ENCODE data around the gene AP4E1.
"Not testable (repeated sequence)": the region's sequence is repeated elsewhere in the genome, so short reads cannot be mapped to it uniquely, and the experiment has no call there.

AP4E1 gene

DNA sequence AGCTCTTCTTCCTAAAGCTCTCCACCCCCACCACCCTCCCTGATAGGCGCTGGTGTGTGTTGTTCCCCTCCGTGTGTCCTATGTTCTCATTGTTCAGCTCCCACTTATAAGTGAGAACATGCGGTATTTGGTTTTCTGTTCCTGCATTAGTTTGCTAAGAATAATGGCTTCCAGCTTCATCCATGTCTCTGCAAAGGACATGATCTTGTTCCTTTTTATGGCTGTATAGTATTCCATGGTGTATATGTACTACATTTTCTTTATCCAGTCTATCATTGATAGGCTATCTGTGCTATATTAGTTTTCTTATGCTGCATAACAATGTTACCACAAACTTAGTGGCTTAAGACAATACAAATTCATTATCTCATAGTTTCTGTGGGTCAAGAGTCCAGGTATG lies 42.3 kb downstream of the AP4E1 start:
- DNase-seq (ENCODE audit: low read depth), result not testable (repeated sequence)

DNA sequence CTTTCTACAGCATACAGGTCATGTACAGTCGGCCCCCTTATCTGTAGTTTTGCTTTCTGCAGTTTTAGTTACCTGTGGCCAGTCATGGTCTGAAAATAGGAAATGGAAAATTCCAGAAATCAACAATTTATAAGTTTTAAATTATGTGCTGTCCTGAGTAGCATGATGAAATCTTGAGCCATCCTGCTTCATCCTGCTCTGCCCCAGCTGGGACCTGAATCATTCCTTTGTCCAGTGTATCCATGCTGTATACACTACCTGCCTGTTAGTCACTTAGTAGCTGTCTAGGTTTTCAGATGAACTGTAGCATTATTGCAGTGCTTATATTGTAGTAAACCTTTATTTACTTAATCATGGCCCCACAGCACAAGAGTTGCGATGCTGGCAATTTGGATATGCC lies 44.8 kb downstream of the AP4E1 start:
- DNase-seq (ENCODE audit: low read depth), result no peak

- not testable (repeated sequence) for DNase-seq (ENCODE audit: low read depth)
Measured at GRCh38 chr15:50954837-50955236, 46.4 kb downstream of the AP4E1 start.

DNA sequence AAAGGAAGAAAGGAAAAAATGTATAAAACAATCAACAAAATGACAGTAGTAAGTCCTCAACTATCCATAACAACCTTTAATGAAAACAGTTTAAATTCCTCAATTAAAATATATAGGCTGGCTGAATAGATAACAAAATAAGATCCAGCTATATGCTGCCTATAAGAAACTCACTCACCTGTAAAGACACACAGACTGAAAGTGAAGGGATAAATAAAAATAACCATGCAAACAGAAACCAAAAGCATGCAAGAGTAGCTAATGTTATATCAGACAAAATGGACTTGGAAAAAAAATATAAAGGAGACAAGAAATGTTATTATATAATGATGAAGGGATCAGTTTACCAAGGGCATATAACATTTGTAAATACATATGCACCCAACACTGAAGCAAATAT lies 51.2 kb downstream of the AP4E1 start:
- no peak for DNase-seq (ENCODE audit: low read depth)

GRCh38 chr15:50964075-50964474 lies 55.6 kb downstream of the AP4E1 start:
- DNase-seq (ENCODE audit: low read depth), result no peak

DNA sequence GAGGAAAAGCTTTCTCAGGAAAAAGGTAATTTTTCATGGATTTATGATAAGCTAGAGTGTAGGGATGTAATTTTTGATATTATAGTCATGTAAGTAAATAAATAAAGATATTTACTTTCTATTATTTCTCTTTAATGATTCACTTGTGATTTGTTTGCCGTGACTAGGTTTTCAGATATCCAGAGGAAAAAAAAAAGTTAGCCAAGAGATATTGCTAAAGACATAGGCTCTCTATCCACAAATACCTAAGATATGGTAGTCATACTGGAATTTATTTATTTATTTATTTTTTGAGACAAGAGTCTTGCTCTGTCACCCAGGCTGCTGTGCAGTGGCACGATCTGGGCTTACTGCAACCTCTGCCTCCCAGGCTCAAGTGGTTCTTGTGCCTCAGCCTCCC lies 59.9 kb downstream of the AP4E1 start:
- no peak for DNase-seq (ENCODE audit: low read depth)

DNA sequence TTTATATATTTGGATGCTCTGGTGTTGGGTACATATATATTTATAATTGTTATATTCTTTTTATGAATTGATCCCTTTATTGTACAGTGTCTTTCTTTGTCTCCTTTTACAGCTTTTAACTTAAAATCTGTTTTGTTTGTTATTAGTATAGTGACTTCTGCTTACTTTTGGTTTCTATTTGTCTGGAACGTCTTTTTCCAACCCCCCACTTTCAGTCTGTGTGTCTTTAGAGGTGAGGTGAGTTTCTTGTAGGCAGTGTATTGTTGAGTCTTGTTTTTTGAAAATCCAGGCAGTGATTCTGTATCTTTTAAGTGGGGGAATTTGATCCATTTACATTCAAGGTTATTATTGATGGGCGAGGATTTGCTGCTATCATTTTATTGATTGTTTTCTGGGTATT lies 62.0 kb downstream of the AP4E1 start:
- no peak for DNase-seq (ENCODE audit: low read depth)

DNA sequence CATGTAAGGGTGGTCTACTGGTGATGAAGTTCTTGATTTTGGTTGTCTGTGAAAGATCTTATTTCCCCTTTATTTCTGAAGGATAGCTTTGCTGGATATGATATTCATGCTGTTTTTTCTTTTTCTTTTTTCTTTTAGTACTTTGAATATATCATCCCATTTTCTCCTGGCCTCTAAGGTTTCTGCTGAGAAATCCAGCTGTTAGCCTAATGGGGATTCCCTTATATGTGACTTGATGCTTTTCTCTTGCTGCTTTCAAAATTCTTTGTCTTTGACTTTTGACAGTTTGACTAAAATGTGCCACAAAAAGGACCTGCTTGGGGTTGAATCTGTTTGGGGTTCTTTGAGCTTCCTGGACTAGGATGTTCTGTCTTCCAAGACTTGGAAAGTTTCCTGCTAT lies 62.6 kb downstream of the AP4E1 start:
- no peak for DNase-seq (ENCODE audit: low read depth)

- no peak for DNase-seq (ENCODE audit: low read depth)
Measured at GRCh38 chr15:50971542-50971941, 63.1 kb downstream of the AP4E1 start.

- DNase-seq (ENCODE audit: low read depth), result no peak
Measured at GRCh38 chr15:50973605-50974004, 65.1 kb downstream of the AP4E1 start.

DNA sequence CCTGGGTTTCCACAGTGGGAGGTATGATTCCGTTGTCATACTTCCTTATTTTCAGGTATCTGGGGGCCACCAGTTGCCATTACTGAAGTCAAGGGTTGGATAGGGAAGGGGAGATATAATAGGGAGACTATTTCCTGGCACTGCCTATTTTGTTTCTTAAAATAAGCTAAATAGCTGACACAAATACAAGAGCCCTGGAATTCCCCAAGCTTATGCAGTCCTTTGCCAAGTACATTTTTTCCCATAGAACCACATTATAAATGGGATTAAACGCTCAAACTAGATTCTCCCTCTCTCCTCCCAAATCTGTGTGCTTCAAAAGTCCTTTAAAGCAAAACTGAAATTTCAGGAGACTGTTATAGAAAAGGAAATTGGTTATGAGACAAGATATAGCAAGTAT lies 68.7 kb downstream of the AP4E1 start:
- no peak for DNase-seq (ENCODE audit: low read depth)

- no peak for DNase-seq (ENCODE audit: low read depth)
Measured at GRCh38 chr15:50978580-50978979, 70.1 kb downstream of the AP4E1 start.

DNA sequence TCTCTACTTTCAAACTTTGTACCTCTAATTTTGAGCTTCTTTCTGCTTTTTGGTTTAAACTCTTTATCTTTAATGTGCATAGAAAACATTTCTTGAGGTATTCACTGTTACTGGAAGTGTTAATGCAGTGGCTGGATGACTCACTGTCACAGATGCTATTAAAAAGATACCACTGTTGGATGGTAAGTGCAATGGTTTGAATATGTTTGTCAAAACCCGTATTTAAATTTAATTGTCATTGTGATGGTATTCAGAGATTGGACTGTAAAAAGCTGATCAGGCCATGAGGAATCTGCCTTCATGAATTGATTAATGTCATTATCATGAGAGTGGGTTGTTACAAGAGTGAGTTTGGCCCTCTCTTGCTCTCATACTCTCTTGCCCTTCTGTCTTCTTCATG lies 70.6 kb downstream of the AP4E1 start:
- no peak for DNase-seq (ENCODE audit: low read depth)

GRCh38 chr15:50993598-50993997 lies 85.1 kb downstream of the AP4E1 start:
- DNase-seq (ENCODE audit: low read depth), result no peak

- DNase-seq (ENCODE audit: low read depth), result peak; percentile 49
Measured at GRCh38 chr15:50996641-50997040, 88.2 kb downstream of the AP4E1 start.

GRCh38 chr15:50997371-50998051 lies 89.0 kb downstream of the AP4E1 start:
- DNase-seq (ENCODE audit: low read depth), result no peak

DNA sequence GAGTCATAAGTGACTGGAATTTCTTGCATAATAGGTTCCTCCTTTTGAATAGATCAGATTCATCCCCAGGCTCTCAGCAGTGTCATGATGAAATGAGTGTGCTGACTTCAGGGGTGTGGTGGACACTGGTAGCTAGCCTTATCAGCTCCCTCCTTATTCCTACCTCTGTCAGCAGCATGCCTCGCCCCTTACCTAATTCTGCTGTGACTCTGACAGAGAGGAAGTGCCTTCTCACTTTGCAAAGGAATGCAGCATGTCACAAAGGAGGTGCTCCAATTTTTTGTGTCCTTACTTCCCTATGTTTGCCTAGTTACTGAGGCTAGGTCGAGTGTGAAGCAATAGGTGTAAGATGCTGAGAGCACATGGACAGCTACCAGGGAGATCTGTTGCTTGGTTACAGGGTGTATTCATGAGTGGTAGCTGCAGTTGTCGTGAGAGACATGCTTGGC lies 95.6 kb downstream of the AP4E1 start:
- no peak for DNase-seq (ENCODE audit: low read depth)

- no peak for DNase-seq (ENCODE audit: low read depth)
Measured at GRCh38 chr15:51006336-51006985, 98.0 kb downstream of the AP4E1 start.

DNA sequence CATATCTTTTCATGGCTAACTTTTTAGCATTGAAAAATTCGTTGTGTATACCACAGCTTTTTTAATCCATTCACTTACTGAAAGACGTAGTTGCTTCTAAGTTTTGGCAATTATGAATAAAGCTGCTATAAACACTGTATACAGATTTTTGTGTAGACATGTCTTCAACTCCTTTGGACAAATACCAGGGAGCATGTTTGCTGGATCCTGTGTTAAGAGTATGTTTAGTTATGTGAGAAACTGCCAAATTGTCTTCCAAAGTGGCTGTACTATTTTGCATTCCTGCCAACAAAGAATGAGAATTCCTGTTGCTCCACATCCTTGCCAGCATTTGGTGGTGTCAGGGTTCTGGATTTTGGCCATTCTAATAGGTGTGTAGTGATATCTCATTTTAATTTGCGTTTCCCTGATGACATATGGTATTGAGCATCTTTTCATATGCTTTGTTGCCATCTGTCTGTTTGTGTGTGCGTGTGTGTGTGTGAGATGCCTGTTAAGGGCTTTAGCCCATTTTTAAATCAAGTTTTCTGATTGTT lies 98.7 kb downstream of the AP4E1 start:
- no peak for DNase-seq (ENCODE audit: low read depth)

- no peak for DNase-seq (ENCODE audit: low read depth)
Measured at GRCh38 chr15:51011212-51011611, 102.7 kb downstream of the AP4E1 start.

GRCh38 chr15:51016615-51017014 lies 108.1 kb downstream of the AP4E1 start:
- no peak for DNase-seq (ENCODE audit: low read depth)

DNA sequence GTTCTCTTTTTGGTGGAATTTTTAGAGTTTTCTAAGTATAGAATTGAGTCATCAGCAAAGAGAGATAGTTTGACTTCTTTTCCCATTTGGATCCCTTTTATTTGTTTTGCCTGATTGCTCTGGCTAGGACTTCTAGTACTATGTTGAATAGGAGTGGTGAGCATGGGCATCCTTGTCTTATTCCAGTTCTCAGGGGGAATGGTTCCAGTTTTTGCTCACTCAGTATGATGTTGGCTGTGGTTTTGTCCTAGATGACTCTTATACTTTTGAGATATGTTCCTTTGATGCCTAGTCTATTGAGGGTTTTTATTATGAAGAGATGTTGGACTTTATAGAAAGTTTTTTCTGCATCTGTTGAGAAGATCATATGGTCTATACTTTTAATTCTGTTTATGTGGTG lies 113.7 kb downstream of the AP4E1 start:
- DNase-seq (ENCODE audit: low read depth), result no peak

DNA sequence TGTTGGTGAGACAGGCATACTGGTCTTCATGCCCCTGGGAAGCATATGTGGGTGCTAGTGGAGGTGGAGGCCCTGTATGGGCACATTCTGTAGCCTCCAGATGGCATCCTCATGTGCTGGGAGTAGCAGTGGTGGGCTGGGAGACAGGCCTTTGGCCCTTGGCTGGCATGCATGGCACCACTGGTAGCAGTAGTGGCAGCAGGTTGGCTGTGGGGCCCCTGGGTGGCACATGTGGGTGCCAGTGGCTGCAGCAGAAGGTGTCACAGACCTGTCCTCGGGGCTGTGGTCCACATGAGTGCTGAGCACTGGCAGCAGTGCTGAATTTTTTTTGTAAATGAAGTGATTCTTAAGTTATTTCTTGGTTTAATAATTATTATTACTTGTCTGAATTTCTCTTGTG lies 115.0 kb downstream of the AP4E1 start:
- DNase-seq (ENCODE audit: low read depth), result no peak

Measured in GM04503 (cell line).